ENCODE measurements around the gene IMP3.

IMP3 gene

DNA sequence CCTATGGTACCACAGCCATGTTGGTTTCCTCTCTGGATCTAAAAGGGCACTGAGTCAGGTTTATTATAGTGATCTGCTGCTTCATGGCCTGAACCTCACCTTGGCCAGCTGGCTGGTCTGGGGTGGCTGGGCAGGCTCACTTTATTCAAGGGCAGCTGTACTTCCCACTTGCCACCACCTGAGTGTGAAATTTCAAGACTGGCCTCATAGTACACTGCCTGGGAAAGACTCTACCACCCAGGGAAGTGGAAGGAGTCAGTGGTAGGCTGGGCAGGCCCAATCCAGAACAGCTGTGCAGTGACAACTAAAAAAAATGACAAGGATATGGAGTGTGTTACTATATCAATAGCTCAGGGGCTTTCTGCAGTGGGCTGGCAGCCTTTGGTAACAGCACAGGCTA is 23.3 kb downstream of the IMP3 start:
- DNase-seq, result no peak

DNA sequence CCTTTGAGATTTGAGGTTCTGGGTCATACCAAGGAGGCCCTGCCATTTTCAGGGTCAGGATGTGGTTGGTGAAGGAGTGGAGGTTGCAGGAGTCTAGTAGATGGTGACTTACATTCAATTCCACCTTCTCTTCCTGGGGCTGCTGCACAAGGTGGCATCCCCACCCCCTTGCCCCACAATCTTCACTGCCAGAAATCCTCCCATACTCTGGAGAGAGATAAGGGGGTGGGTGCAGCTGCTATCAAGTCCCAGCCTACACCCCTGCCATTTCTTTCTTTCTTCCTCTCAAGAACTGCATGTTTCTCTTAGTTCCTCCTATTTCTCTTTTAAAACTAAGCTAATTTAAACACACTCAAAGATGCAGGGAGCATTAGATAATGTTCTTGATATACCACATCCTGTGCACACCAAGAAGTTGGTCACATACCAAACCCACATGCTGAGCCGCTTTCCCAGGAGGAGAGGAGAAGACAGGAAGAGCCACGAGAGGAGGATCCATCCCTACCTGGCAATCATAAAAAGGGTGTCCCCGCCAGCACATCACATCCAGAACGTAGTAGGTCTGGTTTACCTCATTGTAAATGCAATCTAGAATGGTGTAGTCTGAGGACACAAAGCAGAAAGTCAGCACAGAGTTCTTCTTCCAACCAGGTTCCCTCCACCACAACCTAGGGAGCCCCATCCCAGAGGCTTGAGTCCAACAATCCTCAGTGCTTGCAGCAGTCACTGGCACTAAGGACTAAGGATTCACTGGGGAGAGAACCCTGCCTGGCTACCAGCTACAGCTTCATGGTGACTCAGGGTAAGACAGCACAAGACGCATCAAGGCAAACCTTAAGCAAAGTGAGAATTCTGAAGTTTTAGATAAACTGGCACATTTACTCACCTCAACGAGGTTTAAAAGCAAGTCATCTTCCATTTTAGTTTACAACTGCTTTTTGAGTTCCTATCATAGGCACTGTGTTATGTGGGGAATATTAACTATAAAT is 33.0 kb downstream of the IMP3 start:
- DNase-seq, result no peak

DNA sequence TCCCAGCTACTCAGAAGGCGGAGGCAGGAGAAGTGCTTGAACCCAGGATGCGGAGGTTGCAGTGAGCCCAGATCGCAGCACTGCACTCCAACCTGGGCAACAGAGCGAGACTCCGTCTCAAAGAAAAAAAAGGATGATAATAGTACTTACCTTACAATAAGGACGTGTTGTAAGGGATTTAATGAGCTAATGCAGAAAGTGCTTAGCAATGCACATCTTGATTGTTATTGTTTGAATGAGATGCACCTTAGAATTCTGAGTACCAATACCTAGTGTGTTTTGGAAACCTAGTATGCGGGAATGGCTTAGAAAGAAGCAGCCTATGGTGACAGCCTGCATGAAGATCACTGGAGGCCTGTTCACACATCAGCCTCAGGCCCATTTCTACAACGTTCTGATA is 34.0 kb downstream of the IMP3 start:
- DNase-seq, result no peak

DNA sequence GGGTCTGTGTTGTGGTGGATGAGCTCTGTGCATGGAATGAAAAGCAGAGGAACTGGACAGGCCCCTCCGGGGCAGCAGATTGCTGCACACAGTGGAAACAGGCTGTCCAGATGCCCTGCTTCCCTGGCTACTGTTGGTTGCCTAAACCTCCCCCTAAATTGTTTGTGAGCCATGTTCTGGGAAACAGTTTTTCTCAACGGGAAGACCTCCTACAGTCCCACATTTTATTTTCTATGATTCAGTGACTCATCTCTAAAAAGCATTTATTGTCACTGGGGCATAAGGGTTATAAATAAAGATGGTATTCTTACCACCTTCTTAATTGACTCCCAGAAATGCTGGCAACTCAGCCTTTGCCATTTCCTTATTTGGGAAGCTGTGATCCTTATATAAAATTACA is 40.6 kb downstream of the IMP3 start:
- DNase-seq, result no peak

GRCh38 chr15:75598361-75598760 is 41.7 kb downstream of the IMP3 start:
- DNase-seq, result no peak

GRCh38 chr15:75597667-75598341 is 42.2 kb downstream of the IMP3 start:
- DNase-seq, result peak; percentile 47

DNA sequence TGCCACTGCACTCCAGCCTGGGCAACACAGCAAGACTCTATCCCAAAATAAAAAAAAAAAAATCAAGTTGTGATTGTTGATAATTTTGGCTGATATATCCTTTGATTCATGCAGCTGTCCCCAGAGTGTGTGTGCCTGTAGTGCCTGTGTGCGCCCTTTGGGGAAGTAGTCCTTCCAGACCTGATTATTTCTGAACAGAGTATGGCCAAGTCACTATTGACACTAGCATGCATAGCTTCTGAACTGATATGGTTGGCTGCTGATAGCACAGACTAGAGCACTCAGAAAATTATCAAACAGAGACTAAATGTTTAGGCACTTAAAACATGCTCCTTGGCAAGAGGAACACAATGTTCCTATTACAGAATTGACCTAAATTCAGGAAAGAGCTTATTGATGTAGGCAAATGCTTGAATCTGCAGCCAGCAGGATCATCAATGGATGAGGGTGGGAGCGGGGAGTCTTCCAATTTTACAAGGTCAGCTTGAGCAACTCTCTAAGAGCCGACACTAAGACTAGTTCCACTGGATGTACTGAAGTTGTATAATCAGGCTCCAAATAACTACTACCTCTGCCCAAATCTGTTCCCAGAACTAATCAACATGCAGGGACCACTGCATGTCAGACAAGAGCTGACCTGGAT is 43.2 kb downstream of the IMP3 start:
- no peak for DNase-seq

- DNase-seq, result no peak
Measured at GRCh38 chr15:75594276-75594675, 45.7 kb downstream of the IMP3 start.

DNA sequence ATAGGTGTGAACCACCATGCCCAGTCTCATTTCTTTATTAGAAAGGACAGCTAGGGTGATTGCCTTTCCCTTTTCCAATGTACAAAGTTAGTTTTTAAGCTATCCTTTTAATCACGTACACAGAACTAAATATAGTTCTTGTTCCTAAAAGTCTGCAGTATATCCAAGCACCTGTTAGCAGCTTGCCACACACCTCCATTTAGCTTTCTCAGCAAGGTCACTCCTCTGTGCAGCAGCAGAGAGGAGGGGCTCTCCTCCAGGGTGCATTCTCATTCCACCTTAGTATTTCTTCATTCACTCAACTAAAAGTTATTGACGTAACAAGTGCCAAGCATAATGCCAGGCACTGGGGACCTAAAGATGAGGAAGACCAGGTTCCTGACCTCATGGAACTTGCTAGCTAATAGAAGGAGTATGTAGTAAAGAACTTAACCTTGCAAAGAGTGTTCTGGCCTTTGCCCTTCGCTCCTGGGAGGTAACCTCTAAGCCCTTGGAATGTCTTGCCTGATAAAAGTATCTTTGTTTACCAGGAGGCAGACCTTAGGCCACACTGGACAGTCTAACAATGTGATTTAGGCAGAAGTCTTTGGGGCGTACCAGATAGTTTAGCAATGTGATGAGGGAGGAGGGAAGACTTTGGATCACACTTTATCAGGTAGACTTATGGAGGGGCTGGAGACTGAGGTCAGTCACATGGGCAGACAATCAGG is 48.2 kb downstream of the IMP3 start:
- no peak for DNase-seq

DNA sequence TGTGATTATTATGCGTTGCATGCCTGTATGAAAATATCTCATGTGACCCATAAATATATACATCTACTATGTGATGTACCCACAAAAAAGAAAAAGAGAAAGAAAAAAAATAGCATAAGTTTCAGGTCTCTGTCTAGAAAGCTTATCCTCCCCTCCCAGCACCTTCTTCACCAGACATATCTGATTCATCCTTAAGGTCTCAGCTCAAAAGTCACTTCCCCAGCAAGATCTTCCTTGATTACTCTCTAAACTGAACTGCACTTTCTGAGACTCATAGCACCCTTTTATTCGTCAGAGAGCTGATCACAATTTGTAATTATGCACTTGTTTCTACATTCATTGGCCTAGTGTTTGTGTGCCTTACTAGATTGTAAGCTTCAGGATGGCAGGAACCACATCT is 49.8 kb downstream of the IMP3 start:
- DNase-seq, result no peak

Data from inflammatory macrophage treated with lipopolysaccharide for 4 hours (primary cell).